Jurkat, Clone E6-1 (cell line): ENCODE measurements around the gene ADGRL3.
"Not testable (repeated sequence)": the region's sequence is repeated elsewhere in the genome, so short reads cannot be mapped to it uniquely, and the experiment has no call there.

Experiments
- DNase-seq: peaks from one replicate; pipeline ENCODE4 v3.0.0-alpha.2; 2011; ENCODE audit warnings: low read depth, low spot score
- H3K4me3 ChIP-seq: 2 replicates; pipeline ENCODE4 v1.5.1; 2011; ENCODE audit warnings: mild to moderate bottlenecking, low read length, control low read depth, moderate library complexity

Gene ADGRL3

GRCh38 chr4:61320631-61321030 is 120.5 kb downstream of the ADGRL3 start:
- no peak overlapping the region for H3K4me3 ChIP-seq
- no peak for DNase-seq

GRCh38 chr4:61332693-61333092 is 132.6 kb downstream of the ADGRL3 start:
- no peak overlapping the region for H3K4me3 ChIP-seq
- DNase-seq, result no peak

- no peak overlapping the region for H3K4me3 ChIP-seq
- DNase-seq, result no peak
Observed at GRCh38 chr4:61333490-61333889, 133.4 kb downstream of the ADGRL3 start.

GRCh38 chr4:61335241-61335763 is 135.2 kb downstream of the ADGRL3 start:
- H3K4me3 ChIP-seq, result no peak overlapping the region
- no peak for DNase-seq

GRCh38 chr4:61336488-61336887 is 136.4 kb downstream of the ADGRL3 start:
- H3K4me3 ChIP-seq, result no peak overlapping the region
- DNase-seq, result no peak

- no peak overlapping the region for H3K4me3 ChIP-seq
- no peak for DNase-seq
Observed at GRCh38 chr4:61336916-61337315, 136.8 kb downstream of the ADGRL3 start.

- no peak overlapping the region for H3K4me3 ChIP-seq
- no peak for DNase-seq
Observed at GRCh38 chr4:61342061-61342460, 141.9 kb downstream of the ADGRL3 start.

- no peak for DNase-seq
Observed at GRCh38 chr4:61350932-61351331, 150.8 kb downstream of the ADGRL3 start.

GRCh38 chr4:61356696-61357095 is 156.6 kb downstream of the ADGRL3 start:
- DNase-seq, result no peak
- H3K4me3 ChIP-seq, result no peak overlapping the region

More at GRCh38 chr4:61350932-61351331, 150.8 kb downstream of the ADGRL3 start:
- H3K4me3 ChIP-seq, result no peak overlapping the region

GRCh38 chr4:61359301-61359700 is 159.2 kb downstream of the ADGRL3 start:
- no peak overlapping the region for H3K4me3 ChIP-seq
- DNase-seq, result no peak

GRCh38 chr4:61372817-61373216 is 172.7 kb downstream of the ADGRL3 start:
- H3K4me3 ChIP-seq, DNase-seq: not testable (repeated sequence)

- no peak overlapping the region for H3K4me3 ChIP-seq
- DNase-seq, result no peak
Observed at GRCh38 chr4:61373901-61374440, 173.8 kb downstream of the ADGRL3 start.

- H3K4me3 ChIP-seq, result no peak overlapping the region
- no peak for DNase-seq
Observed at GRCh38 chr4:61374447-61374891, 174.3 kb downstream of the ADGRL3 start.

GRCh38 chr4:61375301-61375700 is 175.2 kb downstream of the ADGRL3 start:
- H3K4me3 ChIP-seq, result no peak overlapping the region
- no peak for DNase-seq

GRCh38 chr4:61376301-61376700 is 176.2 kb downstream of the ADGRL3 start:
- DNase-seq, result no peak
- H3K4me3 ChIP-seq, result no peak overlapping the region

GRCh38 chr4:61379406-61379805 is 179.3 kb downstream of the ADGRL3 start:
- no peak for DNase-seq
- no peak overlapping the region for H3K4me3 ChIP-seq

GRCh38 chr4:61380865-61381264 is 180.7 kb downstream of the ADGRL3 start:
- no peak overlapping the region for H3K4me3 ChIP-seq
- no peak for DNase-seq

GRCh38 chr4:61385256-61385655 is 185.1 kb downstream of the ADGRL3 start:
- no peak overlapping the region for H3K4me3 ChIP-seq
- DNase-seq, result no peak

GRCh38 chr4:61387372-61387771 is 187.2 kb downstream of the ADGRL3 start:
- H3K4me3 ChIP-seq, DNase-seq: not testable (repeated sequence)

- DNase-seq, result no peak
- H3K4me3 ChIP-seq, result no peak overlapping the region
Observed at GRCh38 chr4:61389640-61390039, 189.5 kb downstream of the ADGRL3 start.

- DNase-seq, result no peak
- no peak overlapping the region for H3K4me3 ChIP-seq
Observed at GRCh38 chr4:61395754-61396153, 195.6 kb downstream of the ADGRL3 start.
